Mucosa of stomach (tissue), 1 donor: ENCODE data around the gene UBQLN4.

ENCODE experiments used
- H3K27me3 ChIP-seq: one replicate; pipeline ENCODE4 v1.7.0; 2013; ENCODE audit warnings: mild to moderate bottlenecking, low read length; ENCODE audit not compliant: control insufficient read depth, insufficient read depth
- H3K36me3 ChIP-seq: one replicate; pipeline ENCODE4 v1.7.0; 2013; ENCODE audit warnings: low read length; ENCODE audit not compliant: control insufficient read depth, insufficient read depth
- H3K4me1 ChIP-seq: one replicate; pipeline ENCODE4 v1.7.0; 2013; ENCODE audit warnings: mild to moderate bottlenecking, low read length; ENCODE audit not compliant: control insufficient read depth, insufficient read depth
- H3K4me3 ChIP-seq: one replicate; pipeline ENCODE4 v1.7.0; 2013; ENCODE audit warnings: low read length
- H3K9ac ChIP-seq: one replicate; pipeline ENCODE4 v1.7.0; 2013; ENCODE audit warnings: mild to moderate bottlenecking, low read length, moderate library complexity
- H3K9me3 ChIP-seq: one replicate; pipeline ENCODE4 v1.7.0; 2013; ENCODE audit warnings: mild to moderate bottlenecking, low read length, moderate library complexity; ENCODE audit not compliant: control insufficient read depth
- donor health status: Pancreatic carcinoma.

UBQLN4 gene

GRCh38 chr1:156019946-156020292 lies 33.7 kb downstream of the UBQLN4 start:
- H3K9ac ChIP-seq = peak overlapping the region; percentile 73
- no peaks in the 10 kb centered on the region for H3K9me3 ChIP-seq
- H3K4me3 ChIP-seq = peak overlapping the region; percentile 64
- H3K36me3 ChIP-seq = no peaks in the 10 kb centered on the region
- peaks cover 8% of the 10 kb centered on the region for H3K4me1 ChIP-seq
- H3K27me3 ChIP-seq = no peaks in the 10 kb centered on the region

DNA sequence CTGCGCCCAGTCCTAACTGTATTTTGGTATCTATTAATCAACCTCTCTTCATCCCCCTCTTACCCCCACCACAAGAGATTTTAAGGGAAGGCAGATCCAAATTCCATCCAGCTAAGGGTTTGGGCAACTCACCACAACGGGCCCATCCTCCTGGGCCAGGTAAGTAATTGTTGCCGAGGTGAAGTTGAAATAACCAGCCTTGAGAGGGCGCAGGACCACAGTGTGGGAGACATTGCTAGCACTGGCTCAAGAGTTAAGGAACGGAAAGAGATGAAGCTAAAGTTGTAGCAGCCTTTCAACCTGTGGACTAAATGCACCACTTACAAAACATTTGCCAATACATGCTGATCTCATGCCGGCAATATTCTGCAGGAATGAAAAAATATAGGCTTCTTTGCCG lies 38.8 kb downstream of the UBQLN4 start:
- Histone ChIP-seq H3K4me1 (peaks cover 6% of the 10 kb centered on the region), H3K9ac (no peak overlapping the region), H3K4me3 (no peak overlapping the region), H3K27me3 (no peaks in the 10 kb centered on the region), H3K9me3 (no peaks in the 10 kb centered on the region), H3K36me3 (peaks cover 11% of the 10 kb centered on the region)

DNA sequence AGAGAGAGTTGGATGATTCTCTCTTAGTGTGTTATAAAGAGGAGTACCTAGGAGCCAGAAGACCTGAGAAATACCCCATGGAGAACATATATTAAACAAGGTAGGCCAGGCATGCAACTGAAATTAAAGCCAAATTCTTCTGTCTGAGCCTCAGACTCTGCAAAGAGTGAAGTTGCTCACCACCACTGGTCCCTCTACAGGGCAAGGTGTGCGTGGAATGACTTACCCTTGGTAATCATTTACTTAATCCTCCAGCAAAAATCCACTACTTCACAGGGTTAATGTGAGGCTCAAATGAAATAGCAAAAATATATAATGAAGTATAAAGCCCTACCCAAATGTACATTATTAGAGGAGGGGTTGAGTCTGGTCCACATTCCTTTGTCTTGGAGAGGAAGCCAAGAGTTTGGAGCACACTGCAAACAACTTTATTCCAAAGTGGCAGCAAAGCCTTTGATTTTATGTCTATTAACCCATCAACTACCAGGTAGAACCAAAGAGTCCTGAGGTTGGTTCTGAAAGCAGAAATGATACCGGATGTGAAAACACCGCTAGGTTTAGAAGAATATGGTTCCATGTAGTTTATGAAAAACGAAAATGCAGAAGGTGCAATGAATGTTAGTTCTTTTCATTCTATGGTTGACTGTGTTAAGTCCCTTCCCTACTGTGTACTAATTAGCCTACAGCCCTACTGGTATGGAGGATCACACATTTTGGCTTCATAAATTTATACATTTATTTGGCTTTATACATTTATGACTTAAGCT lies 41.4 kb downstream of the UBQLN4 start:
- Histone ChIP-seq H3K9ac (no peak overlapping the region), H3K9me3 (no peaks in the 10 kb centered on the region), H3K36me3 (peaks cover 11% of the 10 kb centered on the region), H3K4me3 (no peak overlapping the region), H3K4me1 (peaks cover under 1% of the 10 kb centered on the region), H3K27me3 (no peaks in the 10 kb centered on the region)

DNA sequence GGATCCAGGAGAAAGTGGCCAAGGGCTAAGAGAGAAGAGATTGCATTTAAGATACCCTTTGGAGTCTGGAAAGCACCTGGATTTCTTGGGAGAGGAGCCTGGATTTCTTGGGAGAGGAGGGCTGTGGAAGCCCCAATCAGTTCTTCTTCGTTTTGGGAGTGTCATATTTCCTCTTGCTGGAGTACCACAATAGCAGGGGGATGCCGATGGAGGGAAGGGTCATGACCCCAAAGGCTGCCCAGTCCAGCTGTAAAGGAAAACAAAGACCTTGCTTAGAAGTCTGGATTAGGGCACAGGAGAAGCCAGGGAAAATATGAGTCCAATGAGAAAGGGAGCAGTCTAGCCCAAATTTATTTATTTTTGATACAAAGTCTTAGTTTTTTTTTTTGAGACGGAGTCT lies 44.2 kb downstream of the UBQLN4 start:
- Histone ChIP-seq H3K4me1 (peaks cover 16% of the 10 kb centered on the region), H3K27me3 (no peaks in the 10 kb centered on the region), H3K36me3 (peaks cover 11% of the 10 kb centered on the region), H3K4me3 (no peak overlapping the region), H3K9ac (no peak overlapping the region), H3K9me3 (no peaks in the 10 kb centered on the region)

DNA sequence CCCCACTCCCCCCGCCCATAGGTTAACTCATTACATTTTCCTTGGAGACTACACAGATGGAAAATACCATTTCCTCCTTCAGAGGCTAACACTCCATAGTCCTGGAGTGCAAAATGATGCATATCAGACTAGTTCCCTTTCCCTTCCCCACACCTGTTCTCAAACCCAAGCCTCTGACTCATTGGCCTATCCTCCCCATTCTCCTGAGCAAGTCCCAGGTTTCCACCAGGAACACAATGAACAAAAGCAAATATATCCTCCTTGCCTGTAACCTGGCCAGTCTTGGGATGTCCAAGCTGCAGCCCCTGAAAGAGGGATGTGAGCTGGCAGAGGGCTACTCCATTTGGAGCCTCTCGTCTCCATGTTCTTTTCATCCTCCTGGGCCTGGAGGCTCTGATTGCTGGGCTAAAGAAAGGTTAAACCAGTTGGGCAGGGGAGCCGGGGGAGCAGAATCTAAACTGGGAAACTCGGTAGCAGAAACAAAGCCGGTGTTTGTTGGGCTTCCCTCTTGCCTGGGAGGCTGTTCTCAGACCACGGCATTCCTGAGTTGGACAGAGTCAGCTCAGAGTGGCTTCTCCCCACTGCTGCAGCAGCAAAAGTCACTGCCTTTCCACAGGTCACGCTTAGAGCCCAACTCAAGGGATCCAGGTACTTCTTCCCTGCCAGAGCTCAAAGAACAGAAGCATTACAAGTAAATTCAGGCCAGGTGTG lies 46.8 kb downstream of the UBQLN4 start:
- Histone ChIP-seq H3K4me3 (no peak overlapping the region), H3K36me3 (peaks cover 5% of the 10 kb centered on the region), H3K27me3 (no peaks in the 10 kb centered on the region), H3K4me1 (peaks cover 29% of the 10 kb centered on the region), H3K9ac (no peak overlapping the region), H3K9me3 (no peaks in the 10 kb centered on the region)

GRCh38 chr1:156004843-156005584 lies 48.6 kb downstream of the UBQLN4 start:
- Histone ChIP-seq H3K27me3 (no peaks in the 10 kb centered on the region), H3K9ac (no peak overlapping the region), H3K4me1 (peaks cover 43% of the 10 kb centered on the region), H3K36me3 (no peaks in the 10 kb centered on the region), H3K4me3 (no peak overlapping the region), H3K9me3 (no peaks in the 10 kb centered on the region)

DNA sequence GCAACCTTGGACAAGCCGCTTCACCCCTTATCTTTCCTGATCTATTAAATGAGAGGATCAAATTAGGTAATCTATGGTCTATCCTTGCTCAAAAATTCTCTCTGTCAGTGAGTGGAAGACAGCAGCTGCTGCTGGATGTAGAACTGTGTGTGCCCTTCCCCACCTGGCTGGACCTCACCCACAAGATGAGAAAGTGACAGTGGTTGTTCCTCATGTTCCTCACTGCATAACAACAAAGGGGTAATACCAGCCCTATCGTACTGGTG lies 49.7 kb downstream of the UBQLN4 start:
- H3K9me3 ChIP-seq = no peaks in the 10 kb centered on the region
- peak overlapping the region; percentile 72 for H3K9ac ChIP-seq
- H3K27me3 ChIP-seq = no peaks in the 10 kb centered on the region
- H3K4me1 ChIP-seq = peaks cover 43% of the 10 kb centered on the region
- no peaks in the 10 kb centered on the region for H3K36me3 ChIP-seq
- peak overlapping the region; percentile 26 for H3K4me3 ChIP-seq

- H3K36me3 ChIP-seq = no peaks in the 10 kb centered on the region
- peak overlapping the region; percentile 72 for H3K9ac ChIP-seq
- H3K9me3 ChIP-seq = no peaks in the 10 kb centered on the region
- H3K4me3 ChIP-seq = peak overlapping the region; percentile 54
- H3K4me1 ChIP-seq = peaks cover 43% of the 10 kb centered on the region
- H3K27me3 ChIP-seq = no peaks in the 10 kb centered on the region
These were observed 51.2 kb downstream of the UBQLN4 start for GRCh38 chr1:156002188-156002911.

- H3K9ac ChIP-seq = peak overlapping the region; percentile 72
These were observed 51.9 kb downstream of the UBQLN4 start for GRCh38 chr1:156001662-156002171.

DNA sequence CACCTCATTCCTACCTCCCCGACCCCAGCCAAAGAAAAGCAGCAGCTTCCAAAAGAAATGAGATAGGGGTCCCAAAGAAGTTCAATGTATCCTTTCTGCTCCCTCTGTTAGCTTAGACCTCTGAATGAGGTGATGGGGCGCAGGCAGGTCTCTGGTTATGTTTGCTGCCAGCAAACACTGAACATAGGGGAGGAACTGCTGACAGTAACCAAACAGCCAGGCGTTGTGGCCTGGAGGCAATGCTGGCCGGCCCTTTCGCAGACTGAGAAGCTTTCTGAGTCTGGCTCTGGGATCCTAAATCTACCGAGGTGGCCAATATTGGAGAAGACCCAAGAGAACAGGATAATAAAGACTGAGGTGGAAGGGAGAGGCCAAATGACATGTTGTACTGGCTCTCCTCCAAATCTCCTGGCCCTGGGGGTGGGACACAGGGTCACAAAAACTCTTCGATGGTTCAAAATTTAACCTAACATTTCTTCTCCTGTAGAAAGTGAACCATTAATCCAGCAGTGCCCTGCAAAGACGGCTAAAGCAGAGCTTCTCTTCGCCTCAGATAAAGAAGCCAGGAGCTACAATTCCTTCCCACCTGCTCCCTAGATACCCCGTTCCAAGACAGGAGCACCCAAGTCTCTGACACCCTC lies 52.5 kb downstream of the UBQLN4 start:
- Histone ChIP-seq H3K36me3 (no peaks in the 10 kb centered on the region), H3K4me3 (peak overlapping the region; percentile 54), H3K27me3 (no peaks in the 10 kb centered on the region), H3K9ac (peak overlapping the region; percentile 72), H3K4me1 (peaks cover 35% of the 10 kb centered on the region), H3K9me3 (no peaks in the 10 kb centered on the region)

More at GRCh38 chr1:156001662-156002171, 51.9 kb downstream of the UBQLN4 start:
- Histone ChIP-seq H3K27me3 (no peaks in the 10 kb centered on the region), H3K9me3 (no peaks in the 10 kb centered on the region), H3K36me3 (no peaks in the 10 kb centered on the region), H3K4me3 (peak overlapping the region; percentile 54), H3K4me1 (peaks cover 37% of the 10 kb centered on the region)

DNA sequence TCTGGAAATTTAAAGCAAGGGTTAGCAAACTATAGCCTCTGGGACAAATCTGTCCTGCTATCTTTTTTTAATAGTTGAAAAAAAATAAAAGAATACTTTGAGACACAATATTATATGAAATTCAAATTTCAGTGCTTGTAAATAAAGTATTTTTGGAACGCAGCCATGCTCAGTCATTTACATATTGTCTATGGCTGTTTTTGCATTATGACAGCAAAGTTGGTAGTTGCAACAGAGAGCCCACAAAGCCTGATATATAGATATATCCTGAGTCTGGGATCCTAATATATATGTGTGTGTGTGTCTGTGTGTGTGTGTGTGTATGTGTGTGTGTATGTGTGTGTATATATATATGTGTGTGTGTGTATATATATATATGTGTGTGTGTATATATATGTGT lies 53.6 kb downstream of the UBQLN4 start:
- no peaks in the 10 kb centered on the region for H3K9me3 ChIP-seq
- H3K9ac ChIP-seq = no peak overlapping the region
- H3K4me1 ChIP-seq = peaks cover 27% of the 10 kb centered on the region
- H3K36me3 ChIP-seq = no peaks in the 10 kb centered on the region
- no peak overlapping the region for H3K4me3 ChIP-seq
- H3K27me3 ChIP-seq = no peaks in the 10 kb centered on the region
